GM18502 (cell line): ENCODE measurements around the gene DUSP11.
"Not testable (repeated sequence)": the region's sequence is repeated elsewhere in the genome, so short reads cannot be mapped to it uniquely, and the experiment has no call there.

ENCODE experiments used
- ATAC-seq: cut with Tn5 transposase; IDR thresholded peaks from one replicate; pipeline ENCODE4 v1.9.1; 2021; ENCODE audit warnings: mild to moderate bottlenecking; ENCODE audit not compliant: unreplicated experiment, poor library complexity

DUSP11 gene

DNA sequence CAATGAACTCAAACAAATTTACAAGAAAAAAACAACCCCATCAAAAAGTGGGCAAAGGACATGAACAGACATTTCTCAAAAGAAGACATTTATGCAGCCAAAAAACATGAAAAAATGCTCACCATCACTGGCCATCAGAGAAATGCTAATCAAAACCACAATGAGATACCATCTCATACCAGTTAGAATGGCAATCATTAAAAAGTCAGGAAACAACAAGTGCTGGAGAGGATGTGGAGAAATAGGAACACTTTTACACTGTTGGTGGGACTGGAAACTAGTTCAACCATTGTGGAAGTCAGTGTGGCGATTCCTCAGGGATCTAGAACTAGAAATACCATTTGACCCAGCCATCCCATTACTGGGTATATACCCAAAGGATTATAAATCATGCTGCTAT lies 53.2 kb downstream of the DUSP11 start:
- not testable (repeated sequence) for ATAC-seq

DNA sequence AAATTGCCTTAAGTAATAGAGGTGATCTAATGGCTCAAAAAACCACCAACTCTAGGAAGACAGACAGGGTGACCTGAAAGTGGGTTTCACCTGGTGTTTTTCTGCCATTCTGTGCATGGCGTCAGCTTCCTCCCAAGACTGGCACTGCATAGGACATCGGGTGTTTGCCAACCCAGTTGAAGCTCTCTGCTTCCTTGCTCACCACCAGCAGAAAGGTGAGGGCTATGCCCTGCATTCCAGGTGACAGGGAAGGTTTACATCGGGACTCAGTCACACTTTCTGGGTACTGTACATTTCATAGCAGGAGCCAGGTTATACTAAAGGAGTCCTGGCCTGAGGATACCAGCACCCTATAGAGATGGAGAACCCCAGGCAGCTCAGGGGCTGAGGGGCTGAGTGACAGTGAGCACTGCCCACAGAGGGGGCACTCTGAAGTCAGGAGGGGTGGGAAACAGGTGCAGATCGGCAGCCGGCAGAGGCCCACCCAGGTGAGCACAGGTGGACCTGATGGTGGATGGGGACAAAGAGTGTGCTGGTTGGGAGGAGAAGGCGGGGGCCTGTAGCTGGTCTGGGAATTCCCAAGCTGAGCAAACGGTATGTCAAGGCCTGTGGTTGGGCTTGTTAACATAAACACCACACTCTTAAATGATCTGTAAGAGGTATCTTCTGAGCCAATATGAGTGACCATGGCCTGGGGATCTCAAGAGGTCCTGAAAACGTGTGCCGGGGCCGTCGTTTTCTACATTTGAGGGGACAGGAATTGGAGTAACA lies 60.9 kb downstream of the DUSP11 start:
- no peak for ATAC-seq

DNA sequence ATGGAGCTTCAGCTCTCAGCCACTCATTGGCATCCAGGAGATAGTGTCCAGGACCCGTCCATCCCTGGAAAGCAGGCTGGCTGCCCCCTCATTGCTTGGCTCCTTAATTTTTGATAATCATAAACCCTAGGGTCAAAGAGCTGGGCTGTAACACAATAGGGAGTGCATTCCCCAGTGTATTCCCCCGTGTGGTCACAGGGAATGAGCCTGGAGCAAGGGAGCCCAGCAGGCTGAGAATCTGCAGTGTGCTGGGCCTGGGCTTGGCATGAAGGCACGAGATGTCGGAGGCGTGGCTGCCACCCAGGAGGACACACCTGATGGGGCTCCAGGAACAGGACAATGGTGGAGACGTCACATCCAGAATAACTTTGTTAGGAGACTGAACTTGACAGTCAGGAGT lies 61.5 kb downstream of the DUSP11 start:
- no peak for ATAC-seq

DNA sequence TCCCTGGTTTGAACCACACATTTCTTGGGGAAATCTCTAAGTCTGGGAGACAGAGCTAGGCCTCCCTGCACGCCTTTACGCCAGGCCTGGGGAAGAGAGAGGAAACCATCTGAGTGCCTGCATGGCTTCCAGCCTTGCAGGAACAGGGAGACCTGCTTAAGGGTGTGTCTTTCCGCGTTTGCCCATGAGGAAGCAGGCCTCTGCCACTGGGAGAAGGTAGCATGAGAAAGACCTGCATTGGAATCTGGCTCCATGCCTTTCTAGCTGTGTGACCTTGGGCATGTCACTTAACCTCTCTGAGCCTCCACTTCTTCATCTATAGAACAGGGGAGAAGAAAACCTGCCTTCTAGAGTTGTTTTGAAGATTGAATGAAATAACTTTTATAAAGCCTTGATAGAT lies 62.2 kb downstream of the DUSP11 start:
- ATAC-seq, result not testable (repeated sequence)

DNA sequence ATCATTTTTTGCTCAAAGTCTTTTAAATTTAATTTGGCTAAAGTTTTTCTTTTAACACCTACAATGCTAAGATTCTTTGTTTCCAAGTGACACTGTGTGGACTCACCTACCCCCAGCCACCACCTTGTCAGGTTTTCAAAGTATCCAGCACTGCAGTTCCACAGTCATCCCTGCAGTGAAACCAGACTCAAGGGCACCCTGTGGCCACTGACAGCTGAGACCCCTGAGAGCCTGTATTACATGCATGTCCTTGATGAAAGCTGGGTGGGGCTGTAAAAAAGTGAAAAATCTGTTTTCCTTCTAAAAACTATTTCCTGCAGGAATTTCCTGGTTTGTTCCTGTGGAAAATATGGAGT lies 62.7 kb downstream of the DUSP11 start:
- ATAC-seq, result no peak

DNA sequence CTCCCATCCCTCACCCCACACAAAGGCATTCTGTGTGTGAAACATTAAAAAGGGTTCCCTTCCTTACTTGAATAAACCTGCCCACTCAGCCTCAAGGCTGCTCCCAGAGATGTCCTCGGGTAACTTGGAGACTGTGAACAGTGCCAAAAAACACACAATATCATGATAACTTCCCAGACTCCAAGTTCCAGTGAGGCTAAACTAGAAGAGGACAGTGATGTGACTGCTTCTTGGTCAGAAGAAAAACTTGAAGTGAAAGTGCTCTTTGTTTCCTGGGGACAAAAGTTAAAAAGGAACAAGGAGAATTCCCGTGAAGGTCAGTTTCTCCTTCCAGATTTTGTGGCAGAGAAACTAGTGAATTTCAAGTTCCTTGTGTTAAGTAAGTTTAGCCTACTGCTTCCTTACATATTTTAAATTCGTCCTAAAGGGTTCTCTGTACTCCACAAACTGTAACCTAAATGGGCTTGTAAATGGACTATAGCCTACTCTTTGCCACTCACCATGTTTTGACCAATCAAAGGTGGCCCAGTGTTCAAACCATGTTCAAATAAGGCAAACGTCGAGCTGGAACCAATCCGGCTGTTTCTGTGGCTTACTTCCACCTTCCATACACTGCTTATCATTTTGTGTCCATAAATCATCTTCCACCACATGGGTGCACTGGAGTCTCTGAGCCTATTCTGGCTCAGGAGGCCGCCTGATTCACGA lies 63.2 kb downstream of the DUSP11 start:
- no peak for ATAC-seq

DNA sequence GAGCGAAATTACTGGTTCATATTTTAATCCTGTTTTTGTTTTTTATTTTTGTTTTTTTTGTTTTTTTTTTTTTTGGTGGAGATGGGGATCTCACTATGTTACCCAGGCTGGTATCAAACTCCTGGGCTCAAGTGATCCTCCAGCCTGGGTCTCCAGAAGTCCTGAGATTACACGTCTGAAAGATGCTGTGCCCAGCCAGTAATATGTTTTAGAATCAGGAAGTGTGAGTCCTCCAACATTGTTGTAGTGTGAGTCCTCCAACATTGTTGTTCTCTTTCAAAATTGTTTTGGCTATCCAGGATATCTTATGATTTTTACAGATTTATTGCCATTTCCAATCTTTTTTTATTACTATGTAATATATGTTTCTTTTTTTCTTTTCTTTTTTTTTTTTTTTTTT lies 65.8 kb downstream of the DUSP11 start:
- no peak for ATAC-seq
